ENCODE data around the gene CYP19A1. TPM values are rescaled to one million over a fixed set of nuclear protein-coding genes. Genes with fewer than 3 reads are reported as not detected.

The CYP19A1 gene
- total and polyA plus RNA-seq, 9 of the 15 experiments (the other 6 are each of a cell fraction or from before 2014, with no cell fraction given): 0.16 to 0.63 (median 0.47) TPM; not detected in 3

DNA sequence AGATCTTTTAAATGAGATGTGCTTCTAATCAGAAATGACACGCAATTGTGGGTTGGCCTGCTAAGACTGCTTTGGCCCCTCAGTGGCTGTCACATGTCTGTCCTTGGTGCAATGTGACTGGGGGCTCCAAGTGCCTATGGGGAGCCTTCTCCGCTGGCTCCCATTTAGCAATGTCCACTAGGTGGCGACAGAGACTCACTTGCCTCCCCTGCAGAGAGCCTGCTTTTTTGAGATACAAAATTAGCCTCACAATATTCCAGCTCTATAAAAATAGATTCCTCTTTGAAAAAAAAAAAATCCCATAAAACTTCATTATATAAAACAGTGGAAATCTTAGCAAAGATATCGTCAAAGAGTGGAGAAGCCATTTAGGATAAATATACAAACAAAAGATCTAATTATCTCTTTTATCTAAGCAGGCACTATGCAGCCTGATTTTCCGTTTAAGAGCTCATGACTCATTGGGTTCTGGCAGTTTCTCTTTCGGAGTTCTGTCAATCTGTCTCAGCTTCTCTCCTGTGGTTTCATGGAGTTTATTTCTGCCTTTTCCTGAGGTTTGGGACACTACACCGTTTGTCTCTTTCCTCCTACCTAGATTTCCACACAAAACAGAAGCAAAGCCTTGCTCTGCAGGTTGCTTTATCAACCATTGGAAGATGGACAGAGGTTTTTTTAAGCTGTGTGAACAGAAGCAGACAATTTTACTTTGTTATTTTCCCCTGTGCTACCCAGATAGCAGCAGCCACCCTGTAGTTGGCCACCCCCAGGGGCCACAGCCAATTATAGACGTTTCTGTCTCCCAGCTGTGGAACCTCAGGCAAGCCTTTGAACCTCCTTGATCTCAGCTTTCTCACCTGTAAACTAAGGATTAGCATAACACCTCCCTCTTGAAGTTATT is 175.3 kb downstream of the CYP19A1 start:
- in situ Hi-C loops (cut with MboI): loop anchor here (5.0 kb wide), 2 partner anchors 34 to 224 kb away; no protein-coding TSS in a partner anchor
- H2AFZ ChIP-seq (ENCODE audit: low read depth, low read length): no peak overlapping the region
- no peak for TF ChIP-seq ZNF133 (CRISPR knock-in tag; IDR thresholded peaks at IDR 0.05)
- TF ChIP-seq, protein P1, sequence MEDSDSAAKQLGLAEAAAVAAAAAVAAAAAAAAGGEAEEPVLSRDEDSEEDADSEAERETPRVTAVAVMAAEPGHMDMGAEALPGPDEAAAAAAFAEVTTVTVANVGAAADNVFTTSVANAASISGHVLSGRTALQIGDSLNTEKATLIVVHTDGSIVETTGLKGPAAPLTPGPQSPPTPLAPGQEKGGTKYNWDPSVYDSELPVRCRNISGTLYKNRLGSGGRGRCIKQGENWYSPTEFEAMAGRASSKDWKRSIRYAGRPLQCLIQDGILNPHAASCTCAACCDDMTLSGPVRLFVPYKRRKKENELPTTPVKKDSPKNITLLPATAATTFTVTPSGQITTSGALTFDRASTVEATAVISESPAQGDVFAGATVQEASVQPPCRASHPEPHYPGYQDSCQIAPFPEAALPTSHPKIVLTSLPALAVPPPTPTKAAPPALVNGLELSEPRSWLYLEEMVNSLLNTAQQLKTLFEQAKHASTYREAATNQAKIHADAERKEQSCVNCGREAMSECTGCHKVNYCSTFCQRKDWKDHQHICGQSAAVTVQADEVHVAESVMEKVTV (CRISPR knock-in tag; IDR thresholded peaks at IDR 0.05): peak; percentile 84
- 0 out of 2 replicates have a peak, but pooled peaks have one; percentile 10 for TF ChIP-seq ARID1B (IDR thresholded peaks at IDR 0.05)
- TF ChIP-seq SMC3 (conservative IDR thresholded peaks at IDR 0.05; ENCODE audit: insufficient read depth, low read depth, low read length): peak; percentile 88
- TF ChIP-seq, protein P2, sequence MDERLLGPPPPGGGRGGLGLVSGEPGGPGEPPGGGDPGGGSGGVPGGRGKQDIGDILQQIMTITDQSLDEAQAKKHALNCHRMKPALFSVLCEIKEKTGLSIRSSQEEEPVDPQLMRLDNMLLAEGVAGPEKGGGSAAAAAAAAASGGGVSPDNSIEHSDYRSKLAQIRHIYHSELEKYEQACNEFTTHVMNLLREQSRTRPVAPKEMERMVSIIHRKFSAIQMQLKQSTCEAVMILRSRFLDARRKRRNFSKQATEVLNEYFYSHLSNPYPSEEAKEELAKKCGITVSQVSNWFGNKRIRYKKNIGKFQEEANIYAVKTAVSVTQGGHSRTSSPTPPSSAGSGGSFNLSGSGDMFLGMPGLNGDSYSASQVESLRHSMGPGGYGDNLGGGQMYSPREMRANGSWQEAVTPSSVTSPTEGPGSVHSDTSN (CRISPR knock-in tag; IDR thresholded peaks at IDR 0.05; ENCODE audit: low read depth): no peak
- TF ChIP-seq, protein P2 (tag; conservative IDR thresholded peaks at IDR 0.05; ENCODE audit: low read depth): peak; percentile 37; the same call in 1 of the 2 replicates
- TF ChIP-seq ZNF830 (CRISPR knock-in tag; IDR thresholded peaks at IDR 0.05): no peak
- TF ChIP-seq TBL1XR1 (IDR thresholded peaks at IDR 0.05; ENCODE audit: low read length in 2 of 2): peak in 1 of 2 experiments; percentile 29; a peak in 1 of 4 replicates
- 0 out of 2 replicates have a peak, but pooled peaks have one; percentile 47 for TF ChIP-seq XRCC5 (IDR thresholded peaks at IDR 0.05; ENCODE audit: low read depth, low read length)
- TF ChIP-seq, protein P3, sequence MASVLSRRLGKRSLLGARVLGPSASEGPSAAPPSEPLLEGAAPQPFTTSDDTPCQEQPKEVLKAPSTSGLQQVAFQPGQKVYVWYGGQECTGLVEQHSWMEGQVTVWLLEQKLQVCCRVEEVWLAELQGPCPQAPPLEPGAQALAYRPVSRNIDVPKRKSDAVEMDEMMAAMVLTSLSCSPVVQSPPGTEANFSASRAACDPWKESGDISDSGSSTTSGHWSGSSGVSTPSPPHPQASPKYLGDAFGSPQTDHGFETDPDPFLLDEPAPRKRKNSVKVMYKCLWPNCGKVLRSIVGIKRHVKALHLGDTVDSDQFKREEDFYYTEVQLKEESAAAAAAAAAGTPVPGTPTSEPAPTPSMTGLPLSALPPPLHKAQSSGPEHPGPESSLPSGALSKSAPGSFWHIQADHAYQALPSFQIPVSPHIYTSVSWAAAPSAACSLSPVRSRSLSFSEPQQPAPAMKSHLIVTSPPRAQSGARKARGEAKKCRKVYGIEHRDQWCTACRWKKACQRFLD (CRISPR knock-in tag; IDR thresholded peaks at IDR 0.05): 0 out of 2 replicates have a peak, but pooled peaks have one; percentile 30

More for the DNA sequence above, 175.3 kb downstream of the CYP19A1 start:
- intact Hi-C loops (cut with micrococcal nuclease): loop anchor here (1.0 to 10.0 kb wide), 5 partner anchors 29 to 240 kb away; no protein-coding TSS in a partner anchor
- ChIA-PET POLR2A (interaction anchor here (0.6 to 1.7 kb wide), 9 partner anchors 22 to 1512 kb away, joined by 3 to 8 read pairs (median 3); no protein-coding TSS in a partner anchor), CTCF (ENCODE audit: low intra/inter-chr PET ratio) (interaction anchor here (0.6 to 3.7 kb wide), 8 partner anchors 29 to 317 kb away, joined by 3 to 24 read pairs (median 6); no protein-coding TSS in a partner anchor)
- no peaks in the 10 kb centered on the region for H3K9me3 ChIP-seq (replicated peaks; ENCODE audit: control insufficient read depth, insufficient read depth, low read depth, low read length)
- H3K36me3 ChIP-seq (ENCODE audit: control insufficient read depth, insufficient read depth, low read length): no peaks in the 10 kb centered on the region
- no peaks in the 10 kb centered on the region for H3K79me2 ChIP-seq (ENCODE audit: control insufficient read depth, insufficient read depth, low read length)
- no peak overlapping the region for H3K27ac ChIP-seq (ENCODE audit: extremely low read depth, low read depth, low read length)
- H3K9ac ChIP-seq (ENCODE audit: insufficient read depth in 1 of 2, low read depth in 2 of 2, low read length in 2 of 2): no peak overlapping the region
- H4K20me1 ChIP-seq (replicated peaks; ENCODE audit: control insufficient read depth, insufficient read depth, low read length): peaks cover 6% of the 10 kb centered on the region; the same call in 1 of the 2 replicates
- under 1% methylated on average over 8 of the region's 8 CpGs for WGBS (ENCODE audit: insufficient coverage, low coverage, missing lambda C conversion rate)
- DNase-seq (ENCODE audit: extremely low read depth in 1 of 4, low spot score in 3 of 4) (peak; percentile 78 to 89 (median 86)), FAIRE-seq (peak; percentile 72), ATAC-seq (peak; percentile 99)
- no TSS peak for BruUV-seq (replicated peaks)
- peaks cover 3 to 6% of the 10 kb centered on the region in 2 experiments; a peak in 2 of 5 replicates for H3K27me3 ChIP-seq (ENCODE audit: control insufficient read depth in 2 of 2, insufficient read depth in 2 of 2, low read length in 2 of 2)
- H3K4me1 ChIP-seq (replicated peaks in 1 of 2; ENCODE audit: control insufficient read depth in 2 of 2, insufficient read depth in 2 of 2, low read length in 2 of 2): peaks cover 0 to 7% of the 10 kb centered on the region in 2 experiments; a peak in 1 of 5 replicates
- H3K4me3 ChIP-seq: no peak overlapping the region
- no peaks in the 10 kb centered on the region for H3K9me1 ChIP-seq (ENCODE audit: control insufficient read depth, insufficient read depth, low read length)
- H3K4me2 ChIP-seq (ENCODE audit: insufficient read depth, low read length): no peak overlapping the region

Measured in K562 (cell line).